Endodermal cell (in vitro differentiated cells): Measurements from ENCODE around the gene PADI2. TPM values are rescaled to one million over a fixed set of nuclear protein-coding genes. Genes with fewer than 3 reads are reported as not detected.

Experiments used
- DNase-seq: peaks from one replicate; pipeline ENCODE4 v3.0.0-alpha.2; 2017
- H3K27ac ChIP-seq: 2 replicates; pipeline ENCODE4 v1.5.1; 2013; ENCODE audit warnings: mild to moderate bottlenecking, low read depth, low read length, moderate library complexity
- H3K27me3 ChIP-seq: 2 replicates; pipeline ENCODE4 v1.6.1; 2013; ENCODE audit warnings: mild to moderate bottlenecking, low read length, moderate library complexity; ENCODE audit not compliant: insufficient read depth, control insufficient read depth, poor library complexity, severe bottlenecking
- H3K36me3 ChIP-seq: 2 replicates; pipeline ENCODE4 v1.7.0; 2013; ENCODE audit warnings: mild to moderate bottlenecking, low read length, moderate library complexity; ENCODE audit not compliant: control insufficient read depth, insufficient read depth
- H3K4me1 ChIP-seq: one replicate; pipeline ENCODE4 v1.7.0; 2013; ENCODE audit warnings: low read length; ENCODE audit not compliant: control insufficient read depth, insufficient read depth
- H3K4me3 ChIP-seq: 2 replicates; pipeline ENCODE4 v1.5.1; 2013; ENCODE audit warnings: mild to moderate bottlenecking, low read length, moderate library complexity
- H3K9ac ChIP-seq: 2 replicates; pipeline ENCODE4 v1.6.1; 2013; ENCODE audit warnings: mild to moderate bottlenecking, low read length, moderate library complexity; ENCODE audit not compliant: poor library complexity, severe bottlenecking; ENCODE audit errors: extremely low read depth
- H3K9me3 ChIP-seq: 2 replicates; pipeline ENCODE4 v1.6.1; 2013; ENCODE audit warnings: mild to moderate bottlenecking, low read length, moderate library complexity; ENCODE audit not compliant: control insufficient read depth
- H3K27ac Mint-ChIP-seq: 2 replicates; pipeline ENCODE4 v1.8.0; 2020; ENCODE audit warnings: mixed read lengths
- H3K27me3 Mint-ChIP-seq: 2 replicates; pipeline ENCODE4 v1.8.0; 2021; ENCODE audit warnings: mild to moderate bottlenecking, mixed read lengths; ENCODE audit not compliant: insufficient read depth
- H3K36me3 Mint-ChIP-seq: 2 replicates; pipeline ENCODE4 v1.8.0; 2020; ENCODE audit warnings: low read depth, mixed read lengths
- H3K4me1 Mint-ChIP-seq: 2 replicates; pipeline ENCODE4 v1.8.0; 2020; ENCODE audit warnings: mixed read lengths
- H3K4me3 Mint-ChIP-seq: 2 replicates; pipeline ENCODE4 v1.8.0; 2020; ENCODE audit warnings: mild to moderate bottlenecking, moderate library complexity, mixed read lengths
- H3K9me3 Mint-ChIP-seq: 2 replicates; pipeline ENCODE4 v1.8.0; 2020; ENCODE audit warnings: mild to moderate bottlenecking, mixed read lengths
- CTCF ChIP-seq: fragments of 200-600 bp; sonication (generic); conservative IDR thresholded peaks from 2 replicates; pipeline ENCODE4 v1.5.0; 2021; ENCODE audit warnings: antibody characterized with exemption, mild to moderate bottlenecking
- WGBS, 2 experiments: methylation state at CpG; one replicate each; pipeline versions ENCODE4 v1.1.5 to v1.1.7; 2013; ENCODE audit warnings: missing lambda C conversion rate in 2 of 2, mixed read lengths in 1 of 2; ENCODE audit not compliant: insufficient coverage in 1 of 2, insufficient read length in 1 of 2; 5-methylcytosine and 5-hydroxymethylcytosine counted together
- total RNA-seq, 2 donors: library from RNA; stranded (reverse); fragmentation: NEBNext Ultra II Directional in 1 of 2; extraction: Animal tissue kit (Norgen Biotek cat#: 25700) in 1 of 2; gene quantifications; 2 replicates in 1 of 2; 3 replicates in 1 of 2; pipeline ENCODE4 v1.2.1, GENCODE V29; 2021

The PADI2 gene
- total RNA-seq, 2 donors from 2014 or later = 2.0 to 2.7 TPM

- Histone ChIP-seq H3K27ac (no peak overlapping the region), H3K9me3 (no peaks in the 10 kb centered on the region), H3K4me1 (no peaks in the 10 kb centered on the region), H3K9ac (no peak overlapping the region), H3K27me3 (no peaks in the 10 kb centered on the region), H3K36me3 (peaks cover 92% of the 10 kb centered on the region), H3K4me3 (no peak overlapping the region)
- H3K9me3 Mint-ChIP-seq = no peaks in the 10 kb centered on the region
- H3K4me1 Mint-ChIP-seq = no peaks in the 10 kb centered on the region
- no peak for TF ChIP-seq CTCF
- H3K4me3 Mint-ChIP-seq = no peak overlapping the region
- peaks cover 68% of the 10 kb centered on the region for H3K36me3 Mint-ChIP-seq
- DNase-seq = peak; percentile 9
- H3K27me3 Mint-ChIP-seq = no peaks in the 10 kb centered on the region
- WGBS, 2 experiments = 95 to 99% methylated on average over 8 to 10 of the region's 10 CpGs
- no peak overlapping the region for H3K27ac Mint-ChIP-seq
Observed at GRCh38 chr1:17021896-17022295, 97.4 kb downstream of the PADI2 start.

- no peak for DNase-seq
- Mint-ChIP-seq H3K4me1 (peaks cover 9% of the 10 kb centered on the region), H3K4me3 (no peak overlapping the region), H3K27ac (no peak overlapping the region), H3K27me3 (no peaks in the 10 kb centered on the region), H3K9me3 (no peaks in the 10 kb centered on the region), H3K36me3 (peaks cover 61% of the 10 kb centered on the region)
- Histone ChIP-seq H3K36me3 (peaks cover 80% of the 10 kb centered on the region), H3K4me1 (peaks cover 3% of the 10 kb centered on the region), H3K9ac (no peak overlapping the region), H3K4me3 (no peak overlapping the region), H3K27ac (no peak overlapping the region), H3K27me3 (no peaks in the 10 kb centered on the region), H3K9me3 (no peaks in the 10 kb centered on the region)
- no peak for TF ChIP-seq CTCF
- WGBS, 2 experiments = 97 to 100% methylated on average over 1 to 2 of the region's 2 CpGs
Observed at GRCh38 chr1:17020502-17020901, 98.7 kb downstream of the PADI2 start.

- WGBS, 2 experiments = 63 to 69% methylated on average over 1 of the region's 1 CpG
- Mint-ChIP-seq H3K27ac (no peak overlapping the region), H3K36me3 (peaks cover 53% of the 10 kb centered on the region), H3K4me3 (no peak overlapping the region), H3K9me3 (no peaks in the 10 kb centered on the region), H3K27me3 (no peaks in the 10 kb centered on the region), H3K4me1 (peaks cover 18% of the 10 kb centered on the region)
- DNase-seq = peak; percentile 13
- Histone ChIP-seq H3K4me1 (peaks cover 5% of the 10 kb centered on the region), H3K27me3 (no peaks in the 10 kb centered on the region), H3K36me3 (peaks cover 64% of the 10 kb centered on the region), H3K9me3 (no peaks in the 10 kb centered on the region), H3K27ac (no peak overlapping the region), H3K9ac (no peak overlapping the region), H3K4me3 (no peak overlapping the region)
- no peak for TF ChIP-seq CTCF
Observed at GRCh38 chr1:17018849-17019248, 100.4 kb downstream of the PADI2 start.
